ENCODE results near the gene PIEZO2.

The PIEZO2 gene

GRCh38 chr18:11119959-11120587, 29.3 kb downstream of the PIEZO2 start:
- no peak for TF ChIP-seq CTCF (IDR thresholded peaks at IDR 0.05; ENCODE audit: low read depth, low read length)
- no peak for DNase-seq (ENCODE audit: extremely low read depth, low read depth)

- no peak for TF ChIP-seq CTCF (IDR thresholded peaks at IDR 0.05; ENCODE audit: low read depth, low read length)
- no peak for DNase-seq (ENCODE audit: extremely low read depth, low read depth)
Observed at GRCh38 chr18:11119550-11119949, 29.8 kb downstream of the PIEZO2 start.

GRCh38 chr18:11118051-11118766, 31.2 kb downstream of the PIEZO2 start:
- DNase-seq (ENCODE audit: extremely low read depth, low read depth): no peak
- no peak for TF ChIP-seq CTCF (IDR thresholded peaks at IDR 0.05; ENCODE audit: low read depth, low read length)

GRCh38 chr18:11115276-11115675, 34.1 kb downstream of the PIEZO2 start:
- no peak for TF ChIP-seq CTCF (IDR thresholded peaks at IDR 0.05; ENCODE audit: low read depth, low read length)
- no peak for DNase-seq (ENCODE audit: extremely low read depth, low read depth)

- no peak for TF ChIP-seq CTCF (IDR thresholded peaks at IDR 0.05; ENCODE audit: low read depth, low read length)
- no peak for DNase-seq (ENCODE audit: extremely low read depth, low read depth)
Observed at GRCh38 chr18:11114653-11115052, 34.7 kb downstream of the PIEZO2 start.

- no peak for DNase-seq (ENCODE audit: extremely low read depth, low read depth)
- no peak for TF ChIP-seq CTCF (IDR thresholded peaks at IDR 0.05; ENCODE audit: low read depth, low read length)
Observed at GRCh38 chr18:11113937-11114336, 35.4 kb downstream of the PIEZO2 start.

- no peak for DNase-seq (ENCODE audit: extremely low read depth, low read depth)
- no peak for TF ChIP-seq CTCF (IDR thresholded peaks at IDR 0.05; ENCODE audit: low read depth, low read length)
Observed at GRCh38 chr18:11113046-11113548, 36.3 kb downstream of the PIEZO2 start.

Measured in AG09319 (cell line).